NCI-H2196 (cell line): Measurements from ENCODE around the gene SPATA31D1.
A peak's percentile ranks its signal among the peaks of the same experiment; 100 is the strongest.
"Not testable (repeated sequence)": the region's sequence is repeated elsewhere in the genome, so short reads cannot be mapped to it uniquely, and the experiment has no call there.

Experiments used
- DNase-seq: peaks from one replicate; lab custom pipeline; 2025; ENCODE audit not compliant: unreplicated experiment; lab: John Stamatoyannopoulos, UW

Gene SPATA31D1

DNA sequence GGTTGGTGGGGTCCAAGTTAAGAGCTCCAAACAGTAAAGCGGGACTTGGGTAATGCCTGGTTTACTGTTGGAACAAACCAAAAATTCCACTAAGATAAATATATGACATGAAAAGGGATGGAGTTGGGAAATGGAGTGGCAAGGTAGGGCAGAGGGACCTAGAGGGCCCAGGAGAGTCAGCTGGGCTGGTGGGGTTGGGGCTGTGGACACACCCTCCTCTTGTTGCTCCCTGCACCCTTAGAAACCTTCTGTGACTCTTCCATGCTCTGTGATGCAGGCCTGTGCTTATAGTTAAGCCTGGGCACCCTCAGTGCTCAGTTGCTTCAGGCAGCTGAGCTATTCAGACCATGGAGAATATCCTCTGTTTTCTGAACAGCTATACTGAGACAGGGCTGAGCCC is at the start of gene SPATA31D1:
SPATA31D1 (plus strand) TSS at position 301 of the 400 bp plus-strand sequence; CDS start at position 348, 47 bp downstream.
- not testable (repeated sequence) for DNase-seq

DNA sequence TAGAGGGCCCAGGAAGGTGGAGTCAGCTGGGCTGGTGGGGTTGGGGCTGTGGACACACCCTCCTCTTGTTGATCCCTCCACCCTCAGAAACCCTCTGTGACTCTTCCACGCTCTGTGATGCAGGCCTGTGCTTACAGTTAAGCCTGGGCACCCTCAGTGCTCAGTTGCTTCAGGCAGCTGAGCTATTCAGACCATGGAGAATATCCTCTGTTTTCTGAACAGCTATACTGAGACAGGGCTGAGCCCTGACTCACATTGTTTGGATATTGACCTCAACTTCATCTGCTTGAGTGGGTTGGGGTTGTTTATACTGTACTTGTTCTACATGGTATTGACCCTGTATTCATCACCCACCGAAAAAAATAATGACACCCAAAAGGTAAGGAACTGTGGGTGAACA is 45.2 kb upstream of the SPATA31D1 start, which contains the start of gene SPATA31D3:
SPATA31D3 (plus strand) TSS at position 108 of the 400 bp plus-strand sequence; CDS start at position 194, 86 bp downstream.
- not testable (repeated sequence) for DNase-seq

DNA sequence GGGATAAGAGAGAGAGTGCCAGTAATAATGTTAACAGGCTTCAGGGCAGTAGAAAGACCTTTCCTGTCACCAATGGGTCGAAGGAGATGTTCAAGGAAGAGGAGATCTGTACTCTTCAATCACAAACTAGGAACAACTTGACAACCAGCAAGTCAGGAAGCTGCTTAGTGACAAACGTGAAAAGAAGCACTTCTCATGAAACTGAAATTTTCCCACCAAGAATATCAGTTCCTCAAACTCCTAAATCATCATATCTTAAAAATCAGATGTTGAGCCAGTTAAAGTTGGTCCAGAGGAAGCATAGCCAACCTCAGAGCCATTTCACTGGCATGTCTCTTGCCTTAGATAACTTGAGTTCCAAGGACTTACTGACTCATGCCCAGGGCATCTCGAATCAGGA is 39.9 kb upstream of the SPATA31D1 start:
- not testable (repeated sequence) for DNase-seq

GRCh38 chr9:81953096-81953495 is 35.5 kb upstream of the SPATA31D1 start:
- no peak for DNase-seq

GRCh38 chr9:81955625-81956024 is 32.9 kb upstream of the SPATA31D1 start:
- DNase-seq = no peak

GRCh38 chr9:81964218-81965171 is 24.1 kb upstream of the SPATA31D1 start:
- no peak for DNase-seq

GRCh38 chr9:81968026-81968425 is 20.5 kb upstream of the SPATA31D1 start:
- no peak for DNase-seq

- DNase-seq = no peak
Measured at GRCh38 chr9:81969971-81970370, 18.6 kb upstream of the SPATA31D1 start.

- no peak for DNase-seq
Measured at GRCh38 chr9:81971727-81972126, 16.8 kb upstream of the SPATA31D1 start.

DNA sequence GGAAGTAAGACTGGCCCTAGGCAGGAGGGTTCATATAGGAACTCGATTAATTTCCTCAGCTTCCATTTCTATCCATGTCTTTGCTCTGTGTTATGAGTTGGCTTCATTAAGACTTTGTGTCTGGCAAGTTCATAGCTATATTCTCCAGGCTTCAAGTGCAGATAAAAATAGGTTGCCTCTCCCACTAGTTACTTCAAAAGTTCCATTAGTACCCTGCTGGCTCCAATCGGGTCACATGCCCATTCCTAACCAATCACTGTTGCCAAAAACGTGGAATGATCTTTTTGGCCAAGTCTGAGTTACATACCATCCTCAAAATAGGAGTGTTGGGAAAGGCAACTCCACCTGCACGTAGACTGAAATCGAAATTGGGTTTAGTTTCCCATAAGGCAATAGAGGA is 13.8 kb upstream of the SPATA31D1 start:
- no peak for DNase-seq

DNA sequence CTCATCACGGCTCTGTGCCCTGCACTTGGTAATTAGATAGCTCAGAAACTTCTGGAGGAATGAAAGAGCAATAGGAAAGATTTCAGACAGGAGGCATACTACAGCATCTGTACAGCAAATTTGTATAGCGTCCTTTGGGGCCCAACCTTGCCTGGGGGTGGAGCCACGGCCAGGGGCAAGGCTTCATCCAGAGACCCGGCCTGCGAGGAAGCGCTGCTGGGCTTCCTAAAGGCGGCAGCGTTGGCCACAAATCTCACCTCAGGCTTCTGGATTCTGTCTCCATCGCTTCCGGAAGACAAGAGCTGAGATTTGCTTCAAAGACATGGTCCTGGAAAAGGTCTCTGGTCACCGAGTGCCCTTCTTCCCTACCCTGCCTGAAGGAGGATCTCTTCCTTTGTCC is 12.2 kb upstream of the SPATA31D1 start:
- no peak for DNase-seq

DNA sequence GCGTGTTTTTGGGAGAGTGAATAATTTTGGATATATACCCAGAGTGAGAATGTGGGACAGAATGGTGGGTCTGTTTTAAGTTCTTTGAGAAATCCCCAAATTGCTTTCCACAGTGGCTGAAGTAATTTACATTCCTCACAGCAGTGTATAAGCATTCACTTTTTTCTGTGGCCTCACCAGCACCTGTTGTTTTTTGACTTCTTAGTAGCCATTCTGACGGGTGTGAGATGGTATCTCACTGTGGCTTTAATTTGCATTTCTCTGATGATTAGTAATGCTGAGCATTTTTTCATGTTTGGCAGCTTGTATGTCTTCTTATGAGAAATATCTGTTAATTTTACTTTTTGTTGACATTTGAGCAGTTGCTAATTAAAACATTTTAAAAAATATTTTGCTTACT is 9.4 kb upstream of the SPATA31D1 start:
- DNase-seq = no peak

DNA sequence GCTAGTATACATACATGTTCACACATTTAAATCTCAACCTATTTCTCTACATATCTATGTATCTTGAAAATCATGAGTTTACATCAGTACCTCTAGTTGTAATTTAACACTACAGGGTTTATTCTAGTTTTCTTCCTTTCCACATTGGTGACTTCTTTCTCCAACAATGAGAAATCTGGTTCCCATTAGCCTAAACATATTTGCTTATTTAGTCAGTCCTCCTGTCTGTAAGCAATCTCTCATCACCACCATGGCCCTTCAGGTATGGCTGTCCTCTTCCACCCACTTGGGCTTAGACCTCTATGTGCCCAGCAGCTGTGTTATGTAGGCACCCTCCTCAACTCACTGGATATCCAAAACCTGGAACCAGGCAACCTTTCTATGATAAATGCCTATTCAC is 8.0 kb upstream of the SPATA31D1 start:
- DNase-seq = no peak

- DNase-seq = no peak
Measured at GRCh38 chr9:81981883-81982282, 6.7 kb upstream of the SPATA31D1 start.

- DNase-seq = no peak
Measured at GRCh38 chr9:81984928-81985327, 3.6 kb upstream of the SPATA31D1 start.

DNA sequence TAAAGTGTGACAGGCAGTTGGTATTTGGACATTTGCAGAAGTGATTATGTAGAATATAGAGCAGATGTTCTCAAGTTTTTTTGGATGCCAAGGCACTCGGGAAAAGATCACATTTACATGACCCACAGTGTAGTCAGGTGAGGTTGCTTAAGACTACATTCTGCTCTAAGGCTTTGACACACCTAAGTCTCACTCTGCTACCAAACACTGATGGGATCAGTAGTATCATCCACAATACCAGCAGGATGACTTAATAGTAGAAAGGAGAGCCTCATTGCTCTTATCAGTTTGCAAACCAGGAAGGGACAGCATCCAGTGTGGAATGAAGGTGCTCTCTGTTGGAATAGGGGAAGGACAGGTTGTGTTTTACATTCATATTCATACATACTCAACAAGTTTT is 2.5 kb upstream of the SPATA31D1 start:
- no peak for DNase-seq

DNA sequence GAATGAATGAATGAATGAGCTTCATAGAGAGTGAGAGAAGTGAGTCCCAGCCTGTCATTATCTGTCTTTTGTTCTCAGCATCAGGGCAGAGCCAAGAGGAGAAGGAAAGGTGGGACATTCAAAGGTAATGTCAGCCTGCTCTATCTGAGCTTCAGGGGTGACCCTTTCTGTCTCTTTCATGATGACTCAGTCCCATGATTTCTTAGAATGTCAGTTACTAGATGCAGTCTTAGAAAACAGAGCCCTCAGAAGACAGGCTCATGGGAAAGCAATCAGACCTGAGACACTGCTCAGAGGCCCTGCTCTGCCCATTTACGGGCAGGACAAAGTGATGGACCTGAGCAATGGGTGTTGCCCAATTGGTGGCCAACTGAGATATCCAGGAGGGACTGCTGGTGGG is 1.1 kb downstream of the SPATA31D1 start:
- no peak for DNase-seq

DNA sequence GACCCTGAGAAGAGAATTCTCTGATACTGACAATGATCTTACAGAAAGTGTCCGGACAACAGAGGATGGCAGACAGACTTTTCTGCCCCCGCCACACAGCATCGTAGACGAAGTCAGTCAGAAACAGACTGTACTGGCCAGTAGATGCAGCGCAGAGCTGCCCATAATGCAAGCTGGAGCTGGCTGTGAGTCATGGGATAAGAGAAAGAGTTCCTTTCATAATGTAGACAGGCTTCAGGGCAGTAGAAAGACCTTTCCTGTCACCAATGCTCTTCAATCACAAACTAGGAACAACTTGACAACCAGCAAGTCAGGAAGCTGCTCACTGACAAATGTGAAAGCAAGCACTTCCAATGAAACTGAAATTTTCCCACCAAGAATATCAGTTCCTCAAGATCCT is 5.1 kb downstream of the SPATA31D1 start:
- DNase-seq = no peak

- peak; percentile 43 for DNase-seq
Measured at GRCh38 chr9:81999806-82000205, 11.2 kb downstream of the SPATA31D1 start.

- no peak for DNase-seq
Measured at GRCh38 chr9:82010711-82011110, 22.1 kb downstream of the SPATA31D1 start.

- no peak for DNase-seq
Measured at GRCh38 chr9:82011133-82011532, 22.6 kb downstream of the SPATA31D1 start.

GRCh38 chr9:82012276-82012675 is 23.7 kb downstream of the SPATA31D1 start:
- no peak for DNase-seq

DNA sequence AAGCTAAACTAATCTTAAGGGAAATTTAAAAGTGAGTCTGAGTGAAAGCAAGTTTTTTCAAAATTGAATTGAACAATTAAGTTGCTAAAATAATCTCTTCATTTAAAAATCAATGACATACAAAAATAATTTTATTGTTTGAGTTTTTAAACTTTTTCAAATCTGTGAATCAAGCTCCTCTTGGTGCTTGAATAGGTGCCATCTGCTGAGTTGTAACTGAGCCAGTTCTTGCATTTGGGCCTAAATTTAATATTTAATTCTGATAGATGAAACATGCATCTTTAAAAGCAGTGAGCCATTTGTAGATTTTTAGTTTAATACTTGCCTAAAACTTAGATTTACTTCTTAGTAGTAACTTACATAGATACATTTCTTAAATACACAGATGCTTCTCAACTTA is 31.8 kb downstream of the SPATA31D1 start:
- DNase-seq = no peak
